ENCODE measurements around the gene MED4.

DNA sequence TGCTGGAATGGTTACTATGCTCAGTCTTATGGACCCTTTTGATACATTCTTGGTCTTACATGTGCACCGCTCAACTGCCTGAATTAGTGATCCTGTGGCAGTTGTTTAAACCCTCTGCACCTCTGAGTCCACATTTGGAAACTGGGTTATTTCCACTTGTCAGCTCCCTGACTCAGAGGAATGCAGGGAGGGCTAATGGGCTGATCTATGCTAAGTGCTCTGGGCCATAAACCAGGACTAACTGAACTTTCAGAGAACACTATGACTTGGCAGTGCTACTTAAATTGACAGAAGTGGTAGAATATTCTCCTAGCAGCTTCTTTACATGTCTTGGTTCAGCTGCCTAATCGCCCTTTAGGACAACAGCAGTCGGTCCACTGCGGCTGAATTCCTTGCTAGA is 26.8 kb upstream of the MED4 start:
- TF ChIP-seq CREB1 (CRISPR knock-in tag; IDR thresholded peaks at IDR 0.05; ENCODE audit: low read depth) (no peak), EZH2 (IDR thresholded peaks at IDR 0.05; ENCODE audit: low read depth, unreplicated experiment) (no peak), EZH2phosphoT487 (IDR thresholded peaks at IDR 0.05; ENCODE audit: unreplicated experiment) (no peak), POLR2AphosphoS5 (IDR thresholded peaks at IDR 0.05; ENCODE audit: low read depth) (no peak), NANOG (IDR thresholded peaks at IDR 0.05; ENCODE audit: borderline replicate concordance) (no peak), JUNB (IDR thresholded peaks at IDR 0.05; ENCODE audit: unreplicated experiment) (no peak), STAT1 (IDR thresholded peaks at IDR 0.05; ENCODE audit: unreplicated experiment) (no peak), ZNF331 (CRISPR knock-in tag; IDR thresholded peaks at IDR 0.05; ENCODE audit: low read depth) (no peak), ZNF114 (CRISPR knock-in tag; IDR thresholded peaks at IDR 0.05) (no peak)
- TF ChIP-seq, protein P1, sequence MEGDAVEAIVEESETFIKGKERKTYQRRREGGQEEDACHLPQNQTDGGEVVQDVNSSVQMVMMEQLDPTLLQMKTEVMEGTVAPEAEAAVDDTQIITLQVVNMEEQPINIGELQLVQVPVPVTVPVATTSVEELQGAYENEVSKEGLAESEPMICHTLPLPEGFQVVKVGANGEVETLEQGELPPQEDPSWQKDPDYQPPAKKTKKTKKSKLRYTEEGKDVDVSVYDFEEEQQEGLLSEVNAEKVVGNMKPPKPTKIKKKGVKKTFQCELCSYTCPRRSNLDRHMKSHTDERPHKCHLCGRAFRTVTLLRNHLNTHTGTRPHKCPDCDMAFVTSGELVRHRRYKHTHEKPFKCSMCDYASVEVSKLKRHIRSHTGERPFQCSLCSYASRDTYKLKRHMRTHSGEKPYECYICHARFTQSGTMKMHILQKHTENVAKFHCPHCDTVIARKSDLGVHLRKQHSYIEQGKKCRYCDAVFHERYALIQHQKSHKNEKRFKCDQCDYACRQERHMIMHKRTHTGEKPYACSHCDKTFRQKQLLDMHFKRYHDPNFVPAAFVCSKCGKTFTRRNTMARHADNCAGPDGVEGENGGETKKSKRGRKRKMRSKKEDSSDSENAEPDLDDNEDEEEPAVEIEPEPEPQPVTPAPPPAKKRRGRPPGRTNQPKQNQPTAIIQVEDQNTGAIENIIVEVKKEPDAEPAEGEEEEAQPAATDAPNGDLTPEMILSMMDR (conservative IDR thresholded peaks at IDR 0.05; ENCODE audit: low read depth in 2 of 2), result no peak
- TF ChIP-seq, protein P2, sequence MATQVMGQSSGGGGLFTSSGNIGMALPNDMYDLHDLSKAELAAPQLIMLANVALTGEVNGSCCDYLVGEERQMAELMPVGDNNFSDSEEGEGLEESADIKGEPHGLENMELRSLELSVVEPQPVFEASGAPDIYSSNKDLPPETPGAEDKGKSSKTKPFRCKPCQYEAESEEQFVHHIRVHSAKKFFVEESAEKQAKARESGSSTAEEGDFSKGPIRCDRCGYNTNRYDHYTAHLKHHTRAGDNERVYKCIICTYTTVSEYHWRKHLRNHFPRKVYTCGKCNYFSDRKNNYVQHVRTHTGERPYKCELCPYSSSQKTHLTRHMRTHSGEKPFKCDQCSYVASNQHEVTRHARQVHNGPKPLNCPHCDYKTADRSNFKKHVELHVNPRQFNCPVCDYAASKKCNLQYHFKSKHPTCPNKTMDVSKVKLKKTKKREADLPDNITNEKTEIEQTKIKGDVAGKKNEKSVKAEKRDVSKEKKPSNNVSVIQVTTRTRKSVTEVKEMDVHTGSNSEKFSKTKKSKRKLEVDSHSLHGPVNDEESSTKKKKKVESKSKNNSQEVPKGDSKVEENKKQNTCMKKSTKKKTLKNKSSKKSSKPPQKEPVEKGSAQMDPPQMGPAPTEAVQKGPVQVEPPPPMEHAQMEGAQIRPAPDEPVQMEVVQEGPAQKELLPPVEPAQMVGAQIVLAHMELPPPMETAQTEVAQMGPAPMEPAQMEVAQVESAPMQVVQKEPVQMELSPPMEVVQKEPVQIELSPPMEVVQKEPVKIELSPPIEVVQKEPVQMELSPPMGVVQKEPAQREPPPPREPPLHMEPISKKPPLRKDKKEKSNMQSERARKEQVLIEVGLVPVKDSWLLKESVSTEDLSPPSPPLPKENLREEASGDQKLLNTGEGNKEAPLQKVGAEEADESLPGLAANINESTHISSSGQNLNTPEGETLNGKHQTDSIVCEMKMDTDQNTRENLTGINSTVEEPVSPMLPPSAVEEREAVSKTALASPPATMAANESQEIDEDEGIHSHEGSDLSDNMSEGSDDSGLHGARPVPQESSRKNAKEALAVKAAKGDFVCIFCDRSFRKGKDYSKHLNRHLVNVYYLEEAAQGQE (IDR thresholded peaks at IDR 0.05; ENCODE audit: unreplicated experiment), result no peak
- TF ChIP-seq, protein P3, sequence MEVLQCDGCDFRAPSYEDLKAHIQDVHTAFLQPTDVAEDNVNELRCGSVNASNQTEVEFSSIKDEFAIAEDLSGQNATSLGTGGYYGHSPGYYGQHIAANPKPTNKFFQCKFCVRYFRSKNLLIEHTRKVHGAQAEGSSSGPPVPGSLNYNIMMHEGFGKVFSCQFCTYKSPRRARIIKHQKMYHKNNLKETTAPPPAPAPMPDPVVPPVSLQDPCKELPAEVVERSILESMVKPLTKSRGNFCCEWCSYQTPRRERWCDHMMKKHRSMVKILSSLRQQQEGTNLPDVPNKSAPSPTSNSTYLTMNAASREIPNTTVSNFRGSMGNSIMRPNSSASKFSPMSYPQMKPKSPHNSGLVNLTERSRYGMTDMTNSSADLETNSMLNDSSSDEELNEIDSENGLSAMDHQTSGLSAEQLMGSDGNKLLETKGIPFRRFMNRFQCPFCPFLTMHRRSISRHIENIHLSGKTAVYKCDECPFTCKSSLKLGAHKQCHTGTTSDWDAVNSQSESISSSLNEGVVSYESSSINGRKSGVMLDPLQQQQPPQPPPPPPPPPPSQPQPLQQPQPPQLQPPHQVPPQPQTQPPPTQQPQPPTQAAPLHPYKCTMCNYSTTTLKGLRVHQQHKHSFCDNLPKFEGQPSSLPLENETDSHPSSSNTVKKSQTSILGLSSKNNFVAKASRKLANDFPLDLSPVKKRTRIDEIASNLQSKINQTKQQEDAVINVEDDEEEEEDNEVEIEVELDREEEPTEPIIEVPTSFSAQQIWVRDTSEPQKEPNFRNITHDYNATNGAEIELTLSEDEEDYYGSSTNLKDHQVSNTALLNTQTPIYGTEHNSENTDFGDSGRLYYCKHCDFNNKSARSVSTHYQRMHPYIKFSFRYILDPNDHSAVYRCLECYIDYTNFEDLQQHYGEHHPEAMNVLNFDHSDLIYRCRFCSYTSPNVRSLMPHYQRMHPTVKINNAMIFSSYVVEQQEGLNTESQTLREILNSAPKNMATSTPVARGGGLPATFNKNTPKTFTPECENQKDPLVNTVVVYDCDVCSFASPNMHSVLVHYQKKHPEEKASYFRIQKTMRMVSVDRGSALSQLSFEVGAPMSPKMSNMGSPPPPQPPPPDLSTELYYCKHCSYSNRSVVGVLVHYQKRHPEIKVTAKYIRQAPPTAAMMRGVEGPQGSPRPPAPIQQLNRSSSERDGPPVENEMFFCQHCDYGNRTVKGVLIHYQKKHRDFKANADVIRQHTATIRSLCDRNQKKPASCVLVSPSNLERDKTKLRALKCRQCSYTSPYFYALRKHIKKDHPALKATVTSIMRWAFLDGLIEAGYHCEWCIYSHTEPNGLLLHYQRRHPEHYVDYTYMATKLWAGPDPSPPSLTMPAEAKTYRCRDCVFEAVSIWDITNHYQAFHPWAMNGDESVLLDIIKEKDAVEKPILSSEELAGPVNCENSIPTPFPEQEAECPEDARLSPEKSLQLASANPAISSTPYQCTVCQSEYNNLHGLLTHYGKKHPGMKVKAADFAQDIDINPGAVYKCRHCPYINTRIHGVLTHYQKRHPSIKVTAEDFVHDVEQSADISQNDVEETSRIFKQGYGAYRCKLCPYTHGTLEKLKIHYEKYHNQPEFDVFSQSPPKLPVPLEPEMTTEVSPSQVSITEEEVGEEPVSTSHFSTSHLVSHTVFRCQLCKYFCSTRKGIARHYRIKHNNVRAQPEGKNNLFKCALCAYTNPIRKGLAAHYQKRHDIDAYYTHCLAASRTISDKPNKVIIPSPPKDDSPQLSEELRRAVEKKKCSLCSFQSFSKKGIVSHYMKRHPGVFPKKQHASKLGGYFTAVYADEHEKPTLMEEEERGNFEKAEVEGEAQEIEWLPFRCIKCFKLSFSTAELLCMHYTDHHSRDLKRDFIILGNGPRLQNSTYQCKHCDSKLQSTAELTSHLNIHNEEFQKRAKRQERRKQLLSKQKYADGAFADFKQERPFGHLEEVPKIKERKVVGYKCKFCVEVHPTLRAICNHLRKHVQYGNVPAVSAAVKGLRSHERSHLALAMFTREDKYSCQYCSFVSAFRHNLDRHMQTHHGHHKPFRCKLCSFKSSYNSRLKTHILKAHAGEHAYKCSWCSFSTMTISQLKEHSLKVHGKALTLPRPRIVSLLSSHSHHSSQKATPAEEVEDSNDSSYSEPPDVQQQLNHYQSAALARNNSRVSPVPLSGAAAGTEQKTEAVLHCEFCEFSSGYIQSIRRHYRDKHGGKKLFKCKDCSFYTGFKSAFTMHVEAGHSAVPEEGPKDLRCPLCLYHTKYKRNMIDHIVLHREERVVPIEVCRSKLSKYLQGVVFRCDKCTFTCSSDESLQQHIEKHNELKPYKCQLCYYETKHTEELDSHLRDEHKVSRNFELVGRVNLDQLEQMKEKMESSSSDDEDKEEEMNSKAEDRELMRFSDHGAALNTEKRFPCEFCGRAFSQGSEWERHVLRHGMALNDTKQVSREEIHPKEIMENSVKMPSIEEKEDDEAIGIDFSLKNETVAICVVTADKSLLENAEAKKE (CRISPR knock-in tag; IDR thresholded peaks at IDR 0.05), result no peak
- TF ChIP-seq, protein P4, sequence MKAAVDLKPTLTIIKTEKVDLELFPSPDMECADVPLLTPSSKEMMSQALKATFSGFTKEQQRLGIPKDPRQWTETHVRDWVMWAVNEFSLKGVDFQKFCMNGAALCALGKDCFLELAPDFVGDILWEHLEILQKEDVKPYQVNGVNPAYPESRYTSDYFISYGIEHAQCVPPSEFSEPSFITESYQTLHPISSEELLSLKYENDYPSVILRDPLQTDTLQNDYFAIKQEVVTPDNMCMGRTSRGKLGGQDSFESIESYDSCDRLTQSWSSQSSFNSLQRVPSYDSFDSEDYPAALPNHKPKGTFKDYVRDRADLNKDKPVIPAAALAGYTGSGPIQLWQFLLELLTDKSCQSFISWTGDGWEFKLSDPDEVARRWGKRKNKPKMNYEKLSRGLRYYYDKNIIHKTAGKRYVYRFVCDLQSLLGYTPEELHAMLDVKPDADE (IDR thresholded peaks at IDR 0.05), result no peak
